GM12872 (cell line): Measurements from ENCODE around the gene ZNF169.

Experiments used
- TF ChIP-seq, protein P1 (sequence below): IDR thresholded peaks from 3 replicates; pipeline ENCODE4 v1.5.1; 2011; ENCODE audit warnings: low read depth, mild to moderate bottlenecking, low read length, moderate library complexity; ENCODE audit not compliant: insufficient read depth

The ZNF169 gene

GRCh38 chr9:94232428-94232827, 26.7 kb upstream of the ZNF169 start:
- TF ChIP-seq, protein P1, sequence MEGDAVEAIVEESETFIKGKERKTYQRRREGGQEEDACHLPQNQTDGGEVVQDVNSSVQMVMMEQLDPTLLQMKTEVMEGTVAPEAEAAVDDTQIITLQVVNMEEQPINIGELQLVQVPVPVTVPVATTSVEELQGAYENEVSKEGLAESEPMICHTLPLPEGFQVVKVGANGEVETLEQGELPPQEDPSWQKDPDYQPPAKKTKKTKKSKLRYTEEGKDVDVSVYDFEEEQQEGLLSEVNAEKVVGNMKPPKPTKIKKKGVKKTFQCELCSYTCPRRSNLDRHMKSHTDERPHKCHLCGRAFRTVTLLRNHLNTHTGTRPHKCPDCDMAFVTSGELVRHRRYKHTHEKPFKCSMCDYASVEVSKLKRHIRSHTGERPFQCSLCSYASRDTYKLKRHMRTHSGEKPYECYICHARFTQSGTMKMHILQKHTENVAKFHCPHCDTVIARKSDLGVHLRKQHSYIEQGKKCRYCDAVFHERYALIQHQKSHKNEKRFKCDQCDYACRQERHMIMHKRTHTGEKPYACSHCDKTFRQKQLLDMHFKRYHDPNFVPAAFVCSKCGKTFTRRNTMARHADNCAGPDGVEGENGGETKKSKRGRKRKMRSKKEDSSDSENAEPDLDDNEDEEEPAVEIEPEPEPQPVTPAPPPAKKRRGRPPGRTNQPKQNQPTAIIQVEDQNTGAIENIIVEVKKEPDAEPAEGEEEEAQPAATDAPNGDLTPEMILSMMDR: no peak

- TF ChIP-seq, protein P1: no peak
Measured at GRCh38 chr9:94245651-94246050, 13.4 kb upstream of the ZNF169 start.

DNA sequence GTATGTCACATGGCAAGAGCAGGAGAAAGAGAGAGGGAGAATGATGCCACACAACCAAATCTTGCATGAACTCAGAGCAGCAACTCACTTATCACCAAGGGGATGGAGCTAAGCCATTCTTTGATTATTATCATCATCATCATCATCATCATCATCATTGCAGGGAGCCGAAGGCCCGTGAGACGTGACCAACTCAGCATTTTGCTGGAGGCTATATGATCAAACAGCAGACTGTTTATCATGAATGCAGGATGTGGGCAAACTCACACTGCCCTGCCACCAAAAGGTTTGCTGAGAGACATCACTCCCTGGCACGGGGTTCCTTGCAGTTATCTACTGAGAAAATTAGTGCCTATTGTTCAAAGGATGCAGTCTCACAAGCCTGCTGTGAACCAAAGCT, 8.6 kb upstream of the ZNF169 start:
- TF ChIP-seq, protein P1: no peak

- TF ChIP-seq, protein P1: no peak
Measured at GRCh38 chr9:94256007-94256406, 3.1 kb upstream of the ZNF169 start.

DNA sequence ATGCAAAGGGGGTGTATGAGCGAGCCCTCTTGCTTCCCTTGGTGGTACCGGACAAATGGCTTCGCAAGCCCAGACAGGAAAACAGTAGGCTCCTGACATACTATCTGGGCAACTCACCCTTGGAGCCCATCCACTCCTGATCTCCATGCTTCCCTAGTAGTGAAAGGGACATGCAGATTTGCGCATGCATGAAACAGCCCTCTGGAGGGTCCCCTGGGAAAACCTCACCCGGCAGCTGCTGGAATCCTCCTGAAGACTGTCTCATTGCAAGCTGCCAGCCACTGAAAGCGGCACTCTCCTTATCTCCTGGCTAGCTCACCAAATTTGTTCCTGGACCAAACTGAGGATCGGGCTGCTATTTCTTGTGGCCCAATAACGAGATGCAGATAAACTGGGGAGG, 10.2 kb downstream of the ZNF169 start:
- TF ChIP-seq, protein P1: no peak

DNA sequence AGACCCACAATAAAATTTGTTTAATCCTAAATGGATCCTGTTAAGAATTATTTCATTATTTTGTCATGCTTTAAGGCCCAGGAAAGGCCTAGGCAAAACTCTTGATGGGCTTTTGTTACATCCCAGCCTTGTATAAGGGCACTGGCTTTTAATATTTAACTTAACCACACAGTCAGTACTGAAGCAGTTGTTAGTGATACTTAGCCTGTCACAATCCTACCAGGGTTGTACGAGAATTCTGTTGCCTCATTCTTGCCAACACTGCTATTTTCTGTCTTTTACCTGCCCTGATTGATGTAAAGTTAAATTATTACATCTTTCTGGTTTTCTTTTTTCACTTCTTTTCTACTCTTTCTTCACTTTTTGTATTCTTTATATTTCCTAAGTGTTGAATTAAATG, 10.9 kb downstream of the ZNF169 start:
- TF ChIP-seq, protein P1: no peak

- TF ChIP-seq, protein P1: no peak
Measured at GRCh38 chr9:94277885-94278536, 18.9 kb downstream of the ZNF169 start.

GRCh38 chr9:94280409-94280989, 21.4 kb downstream of the ZNF169 start:
- TF ChIP-seq, protein P1: no peak
